ENCODE data around the gene METTL18. TPM values are rescaled to one million over a fixed set of nuclear protein-coding genes. Genes with fewer than 3 reads are reported as not detected.

The METTL18 gene
- total RNA-seq, 1 experiment from 2014 or later: 4.1 TPM

DNA sequence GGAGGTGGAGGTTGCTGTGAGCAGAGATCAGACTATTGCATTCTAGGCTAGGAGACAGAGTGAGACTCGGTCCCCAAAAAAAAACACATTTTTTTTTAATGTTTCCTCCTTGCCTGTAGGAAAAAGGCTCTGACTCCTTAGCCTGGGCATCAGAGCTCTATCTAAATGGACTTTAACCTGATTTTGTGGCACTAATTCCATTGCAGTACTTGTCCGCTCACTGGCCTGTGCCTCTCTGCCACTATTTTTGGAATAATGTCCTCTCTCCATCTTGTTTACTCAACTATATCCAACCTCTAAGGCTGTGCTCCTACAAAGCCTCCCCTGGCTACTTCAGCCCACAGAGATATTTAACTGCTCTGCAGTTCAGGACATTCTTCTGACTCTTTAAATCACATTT, 26.5 kb downstream of the METTL18 start:
- no TSS peak for BruUV-seq (replicated peaks)
- DNase-seq (ENCODE audit: low read depth, low spot score): no peak
- no peak overlapping the region for H3K27ac ChIP-seq (ENCODE audit: low read length)
- no peaks in the 10 kb centered on the region for H3K9me3 ChIP-seq (ENCODE audit: control insufficient read depth, insufficient read depth, low read depth, low read length)
- ChIA-PET POLR2A (no interaction called here), CTCF (no interaction called here)
- no peak for ATAC-seq
- no peak overlapping the region for H3K4me3 ChIP-seq (ENCODE audit: low read depth in 2 of 2, low read length in 2 of 2)
- H3K4me1 ChIP-seq (ENCODE audit: control insufficient read depth, insufficient read depth, low read length): no peaks in the 10 kb centered on the region
- H3K27me3 ChIP-seq (ENCODE audit: control insufficient read depth, insufficient read depth, low read length): peaks cover 5% of the 10 kb centered on the region
- no peak for TF ChIP-seq POLR2AphosphoS5 (IDR thresholded peaks at IDR 0.05; ENCODE audit: low read depth, low read length)
- TF ChIP-seq, protein P1, sequence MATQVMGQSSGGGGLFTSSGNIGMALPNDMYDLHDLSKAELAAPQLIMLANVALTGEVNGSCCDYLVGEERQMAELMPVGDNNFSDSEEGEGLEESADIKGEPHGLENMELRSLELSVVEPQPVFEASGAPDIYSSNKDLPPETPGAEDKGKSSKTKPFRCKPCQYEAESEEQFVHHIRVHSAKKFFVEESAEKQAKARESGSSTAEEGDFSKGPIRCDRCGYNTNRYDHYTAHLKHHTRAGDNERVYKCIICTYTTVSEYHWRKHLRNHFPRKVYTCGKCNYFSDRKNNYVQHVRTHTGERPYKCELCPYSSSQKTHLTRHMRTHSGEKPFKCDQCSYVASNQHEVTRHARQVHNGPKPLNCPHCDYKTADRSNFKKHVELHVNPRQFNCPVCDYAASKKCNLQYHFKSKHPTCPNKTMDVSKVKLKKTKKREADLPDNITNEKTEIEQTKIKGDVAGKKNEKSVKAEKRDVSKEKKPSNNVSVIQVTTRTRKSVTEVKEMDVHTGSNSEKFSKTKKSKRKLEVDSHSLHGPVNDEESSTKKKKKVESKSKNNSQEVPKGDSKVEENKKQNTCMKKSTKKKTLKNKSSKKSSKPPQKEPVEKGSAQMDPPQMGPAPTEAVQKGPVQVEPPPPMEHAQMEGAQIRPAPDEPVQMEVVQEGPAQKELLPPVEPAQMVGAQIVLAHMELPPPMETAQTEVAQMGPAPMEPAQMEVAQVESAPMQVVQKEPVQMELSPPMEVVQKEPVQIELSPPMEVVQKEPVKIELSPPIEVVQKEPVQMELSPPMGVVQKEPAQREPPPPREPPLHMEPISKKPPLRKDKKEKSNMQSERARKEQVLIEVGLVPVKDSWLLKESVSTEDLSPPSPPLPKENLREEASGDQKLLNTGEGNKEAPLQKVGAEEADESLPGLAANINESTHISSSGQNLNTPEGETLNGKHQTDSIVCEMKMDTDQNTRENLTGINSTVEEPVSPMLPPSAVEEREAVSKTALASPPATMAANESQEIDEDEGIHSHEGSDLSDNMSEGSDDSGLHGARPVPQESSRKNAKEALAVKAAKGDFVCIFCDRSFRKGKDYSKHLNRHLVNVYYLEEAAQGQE (IDR thresholded peaks at IDR 0.05; ENCODE audit: insufficient read depth in 1 of 2, low read depth in 2 of 2, low read length in 1 of 2): no peak
- no peak for TF ChIP-seq TCF7L2 (IDR thresholded peaks at IDR 0.05; ENCODE audit: low read depth, low read length)
- TF ChIP-seq, protein P2, sequence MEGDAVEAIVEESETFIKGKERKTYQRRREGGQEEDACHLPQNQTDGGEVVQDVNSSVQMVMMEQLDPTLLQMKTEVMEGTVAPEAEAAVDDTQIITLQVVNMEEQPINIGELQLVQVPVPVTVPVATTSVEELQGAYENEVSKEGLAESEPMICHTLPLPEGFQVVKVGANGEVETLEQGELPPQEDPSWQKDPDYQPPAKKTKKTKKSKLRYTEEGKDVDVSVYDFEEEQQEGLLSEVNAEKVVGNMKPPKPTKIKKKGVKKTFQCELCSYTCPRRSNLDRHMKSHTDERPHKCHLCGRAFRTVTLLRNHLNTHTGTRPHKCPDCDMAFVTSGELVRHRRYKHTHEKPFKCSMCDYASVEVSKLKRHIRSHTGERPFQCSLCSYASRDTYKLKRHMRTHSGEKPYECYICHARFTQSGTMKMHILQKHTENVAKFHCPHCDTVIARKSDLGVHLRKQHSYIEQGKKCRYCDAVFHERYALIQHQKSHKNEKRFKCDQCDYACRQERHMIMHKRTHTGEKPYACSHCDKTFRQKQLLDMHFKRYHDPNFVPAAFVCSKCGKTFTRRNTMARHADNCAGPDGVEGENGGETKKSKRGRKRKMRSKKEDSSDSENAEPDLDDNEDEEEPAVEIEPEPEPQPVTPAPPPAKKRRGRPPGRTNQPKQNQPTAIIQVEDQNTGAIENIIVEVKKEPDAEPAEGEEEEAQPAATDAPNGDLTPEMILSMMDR (IDR thresholded peaks at IDR 0.05): no peak
- no peak for TF ChIP-seq SIN3A (IDR thresholded peaks at IDR 0.05; ENCODE audit: borderline replicate concordance, insufficient read depth, low read depth, low read length)
- intact Hi-C loops (cut with micrococcal nuclease; ENCODE audit: unreplicated experiment): no loop called here
- no peaks in the 10 kb centered on the region for H3K36me3 ChIP-seq (ENCODE audit: control insufficient read depth, insufficient read depth, low read length)
- in situ Hi-C loops (cut with HindIII; ENCODE audit: low pct_unique_long_range_greater_than_20kb, low sequenced_read_pairs): no loop called here

DNA sequence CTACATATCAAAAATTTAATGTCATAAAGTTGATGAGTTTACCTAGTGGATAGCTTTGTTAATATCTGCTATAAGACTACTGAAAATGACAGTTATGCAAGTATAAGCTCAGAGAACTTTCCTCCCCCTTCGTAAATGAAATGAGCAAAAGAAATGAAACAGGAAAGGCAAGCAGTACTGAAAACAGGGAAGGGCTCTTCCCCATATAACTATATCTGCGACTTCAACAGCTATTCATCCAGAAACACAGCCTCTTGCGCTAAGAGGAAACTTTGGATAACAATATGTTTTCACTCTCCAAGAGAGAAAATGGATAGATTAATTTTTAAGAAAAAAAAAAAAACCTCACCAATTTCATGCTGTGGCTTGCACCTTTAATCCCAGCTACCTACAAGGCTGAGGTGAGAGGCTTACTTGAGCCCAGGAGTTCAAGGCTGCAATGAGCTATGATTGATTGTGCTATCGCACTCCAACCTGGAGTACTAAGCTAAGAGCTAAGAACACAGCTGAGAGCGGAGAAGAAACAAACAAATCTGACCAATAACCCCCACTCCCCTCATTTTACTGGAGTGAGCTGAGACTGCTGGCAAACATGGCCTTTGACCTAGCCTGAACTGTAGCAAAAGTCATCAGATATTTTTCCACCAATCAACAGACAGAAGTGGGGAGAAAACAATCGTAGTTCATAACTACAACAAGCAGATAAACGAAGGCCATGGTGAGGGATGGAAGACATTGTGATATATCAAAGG, 29.0 kb downstream of the METTL18 start:
- H3K27me3 ChIP-seq (ENCODE audit: control insufficient read depth, insufficient read depth, low read length): peaks cover 3% of the 10 kb centered on the region
- intact Hi-C loops (cut with micrococcal nuclease; ENCODE audit: unreplicated experiment): no loop called here
- DNase-seq (ENCODE audit: low read depth, low spot score) (no peak), ATAC-seq (no peak)
- no peaks in the 10 kb centered on the region for H3K9me3 ChIP-seq (ENCODE audit: control insufficient read depth, insufficient read depth, low read depth, low read length)
- BruUV-seq (replicated peaks): no TSS peak
- ChIA-PET CTCF (interaction anchor here (0.6 kb wide), 1 partner anchor 36 kb away, joined by 5 read pairs; no protein-coding TSS in a partner anchor), POLR2A (interaction anchor here (0.7 kb wide), 1 partner anchor 15 kb away, joined by 3 read pairs; no protein-coding TSS in a partner anchor)
- no peaks in the 10 kb centered on the region for H3K36me3 ChIP-seq (ENCODE audit: control insufficient read depth, insufficient read depth, low read length)
- no peak overlapping the region for H3K27ac ChIP-seq (ENCODE audit: low read length)
- no peaks in the 10 kb centered on the region for H3K4me1 ChIP-seq (ENCODE audit: control insufficient read depth, insufficient read depth, low read length)
- no peak overlapping the region for H3K4me3 ChIP-seq (ENCODE audit: low read depth in 2 of 2, low read length in 2 of 2)
- in situ Hi-C loops (cut with HindIII; ENCODE audit: low pct_unique_long_range_greater_than_20kb, low sequenced_read_pairs): no loop called here
- TF ChIP-seq POLR2AphosphoS5 (IDR thresholded peaks at IDR 0.05; ENCODE audit: low read depth, low read length) (no peak), TCF7L2 (IDR thresholded peaks at IDR 0.05; ENCODE audit: low read depth, low read length) (no peak), SIN3A (IDR thresholded peaks at IDR 0.05; ENCODE audit: borderline replicate concordance, insufficient read depth, low read depth, low read length) (no peak)
- TF ChIP-seq, protein P2 (IDR thresholded peaks at IDR 0.05): no peak
- TF ChIP-seq, protein P1 (IDR thresholded peaks at IDR 0.05; ENCODE audit: insufficient read depth in 1 of 2, low read depth in 2 of 2, low read length in 1 of 2): no peak

Data from Panc1 (cell line).